HL-60 (cell line): Measurements from ENCODE around the gene GDF15.

Experiments used
- GABPA ChIP-seq: IDR thresholded peaks from 2 replicates; pipeline ENCODE4 v1.6.1; 2012; ENCODE audit warnings: low read depth
- POLR2AphosphoS5 ChIP-seq: IDR thresholded peaks from 2 replicates; pipeline ENCODE4 v1.6.1; 2012; ENCODE audit warnings: low read depth
- TF ChIP-seq, protein P1 (sequence below): IDR thresholded peaks from one replicate; pipeline ENCODE4 v1.5.1; 2011; ENCODE audit warnings: low read length, control low read depth, inconsistent platforms; ENCODE audit not compliant: insufficient read depth
- TF ChIP-seq, protein P2 (sequence below): IDR thresholded peaks from 2 replicates; pipeline ENCODE4 v1.6.1; 2012; ENCODE audit warnings: low read depth; ENCODE audit not compliant: insufficient replicate concordance

DNA sequence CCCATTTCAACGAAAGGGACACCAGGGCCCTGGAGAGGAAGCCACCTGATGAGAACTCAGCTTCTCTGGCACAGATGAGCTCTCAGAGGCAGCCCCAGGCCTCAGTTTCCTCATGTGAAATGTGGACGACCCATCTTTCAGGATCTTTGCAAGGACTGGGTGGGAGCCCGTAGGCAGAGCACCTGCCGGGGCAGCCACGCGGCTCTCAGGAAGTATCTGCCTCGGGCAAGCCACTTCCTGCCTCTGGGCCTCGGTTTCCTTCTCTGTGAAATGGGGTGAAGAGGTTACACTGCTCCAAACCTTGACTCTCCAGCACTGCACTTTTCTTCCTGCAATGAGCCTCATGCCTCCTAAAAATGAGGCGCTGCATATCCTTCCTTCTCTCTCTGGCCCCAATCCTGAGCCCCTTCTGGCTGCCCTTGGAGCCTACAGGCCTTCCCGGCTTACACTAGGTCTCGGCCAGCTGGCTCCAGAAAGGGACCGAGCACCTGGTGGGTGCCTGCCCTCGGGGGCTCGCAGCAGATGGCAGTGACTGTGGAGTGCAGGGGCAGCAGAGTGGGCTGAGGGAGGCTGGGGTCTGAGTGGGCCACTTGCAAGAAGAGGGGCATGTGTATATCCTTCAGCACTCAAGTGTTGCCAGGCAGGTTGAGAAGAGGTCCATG lies 36.7 kb downstream of the GDF15 start:
- TF ChIP-seq, protein P1, sequence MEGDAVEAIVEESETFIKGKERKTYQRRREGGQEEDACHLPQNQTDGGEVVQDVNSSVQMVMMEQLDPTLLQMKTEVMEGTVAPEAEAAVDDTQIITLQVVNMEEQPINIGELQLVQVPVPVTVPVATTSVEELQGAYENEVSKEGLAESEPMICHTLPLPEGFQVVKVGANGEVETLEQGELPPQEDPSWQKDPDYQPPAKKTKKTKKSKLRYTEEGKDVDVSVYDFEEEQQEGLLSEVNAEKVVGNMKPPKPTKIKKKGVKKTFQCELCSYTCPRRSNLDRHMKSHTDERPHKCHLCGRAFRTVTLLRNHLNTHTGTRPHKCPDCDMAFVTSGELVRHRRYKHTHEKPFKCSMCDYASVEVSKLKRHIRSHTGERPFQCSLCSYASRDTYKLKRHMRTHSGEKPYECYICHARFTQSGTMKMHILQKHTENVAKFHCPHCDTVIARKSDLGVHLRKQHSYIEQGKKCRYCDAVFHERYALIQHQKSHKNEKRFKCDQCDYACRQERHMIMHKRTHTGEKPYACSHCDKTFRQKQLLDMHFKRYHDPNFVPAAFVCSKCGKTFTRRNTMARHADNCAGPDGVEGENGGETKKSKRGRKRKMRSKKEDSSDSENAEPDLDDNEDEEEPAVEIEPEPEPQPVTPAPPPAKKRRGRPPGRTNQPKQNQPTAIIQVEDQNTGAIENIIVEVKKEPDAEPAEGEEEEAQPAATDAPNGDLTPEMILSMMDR: no peak
- TF ChIP-seq GABPA (no peak), POLR2AphosphoS5 (no peak)
- TF ChIP-seq, protein P2, sequence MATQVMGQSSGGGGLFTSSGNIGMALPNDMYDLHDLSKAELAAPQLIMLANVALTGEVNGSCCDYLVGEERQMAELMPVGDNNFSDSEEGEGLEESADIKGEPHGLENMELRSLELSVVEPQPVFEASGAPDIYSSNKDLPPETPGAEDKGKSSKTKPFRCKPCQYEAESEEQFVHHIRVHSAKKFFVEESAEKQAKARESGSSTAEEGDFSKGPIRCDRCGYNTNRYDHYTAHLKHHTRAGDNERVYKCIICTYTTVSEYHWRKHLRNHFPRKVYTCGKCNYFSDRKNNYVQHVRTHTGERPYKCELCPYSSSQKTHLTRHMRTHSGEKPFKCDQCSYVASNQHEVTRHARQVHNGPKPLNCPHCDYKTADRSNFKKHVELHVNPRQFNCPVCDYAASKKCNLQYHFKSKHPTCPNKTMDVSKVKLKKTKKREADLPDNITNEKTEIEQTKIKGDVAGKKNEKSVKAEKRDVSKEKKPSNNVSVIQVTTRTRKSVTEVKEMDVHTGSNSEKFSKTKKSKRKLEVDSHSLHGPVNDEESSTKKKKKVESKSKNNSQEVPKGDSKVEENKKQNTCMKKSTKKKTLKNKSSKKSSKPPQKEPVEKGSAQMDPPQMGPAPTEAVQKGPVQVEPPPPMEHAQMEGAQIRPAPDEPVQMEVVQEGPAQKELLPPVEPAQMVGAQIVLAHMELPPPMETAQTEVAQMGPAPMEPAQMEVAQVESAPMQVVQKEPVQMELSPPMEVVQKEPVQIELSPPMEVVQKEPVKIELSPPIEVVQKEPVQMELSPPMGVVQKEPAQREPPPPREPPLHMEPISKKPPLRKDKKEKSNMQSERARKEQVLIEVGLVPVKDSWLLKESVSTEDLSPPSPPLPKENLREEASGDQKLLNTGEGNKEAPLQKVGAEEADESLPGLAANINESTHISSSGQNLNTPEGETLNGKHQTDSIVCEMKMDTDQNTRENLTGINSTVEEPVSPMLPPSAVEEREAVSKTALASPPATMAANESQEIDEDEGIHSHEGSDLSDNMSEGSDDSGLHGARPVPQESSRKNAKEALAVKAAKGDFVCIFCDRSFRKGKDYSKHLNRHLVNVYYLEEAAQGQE: no peak
